Mammary epithelial cell (primary cell): ENCODE results near the gene POU2F1.

Experiments used
- EZH2 ChIP-seq: IDR thresholded peaks from 2 replicates; pipeline ENCODE4 v1.6.1; 2012; ENCODE audit warnings: low read length, inconsistent platforms, borderline replicate concordance
- TF ChIP-seq, protein P1 (sequence below), 2 donors: IDR thresholded peaks in 1 of 2; conservative IDR thresholded peaks in 1 of 2; 2 replicates each; pipeline ENCODE4 v1.5.1; 2011 to 2012; ENCODE audit warnings: inconsistent platforms in 2 of 2, low read length in 2 of 2, mild to moderate bottlenecking in 2 of 2, control low read depth in 1 of 2, low read depth in 1 of 2; ENCODE audit not compliant: insufficient read depth in 1 of 2; ENCODE audit errors: extremely low read depth in 1 of 2

DNA sequence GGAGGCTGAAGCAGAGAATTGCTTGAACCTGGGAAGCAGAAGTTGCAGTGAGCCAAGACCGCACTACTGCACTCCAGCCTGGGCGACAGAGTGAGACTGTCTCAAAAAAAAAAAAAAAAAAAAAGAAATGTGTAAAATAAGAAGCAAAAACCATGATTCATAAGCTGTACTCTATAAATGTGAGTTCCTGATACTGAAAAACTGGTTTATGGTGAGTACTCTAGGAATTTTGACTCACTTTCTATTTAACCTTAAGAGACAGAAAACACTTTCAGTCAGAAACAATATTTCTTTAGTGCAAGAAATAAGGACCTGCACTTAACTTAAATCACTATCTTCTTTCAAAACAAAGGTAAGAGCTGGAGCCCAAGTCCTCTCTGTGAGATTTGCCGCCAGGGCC is 19.9 kb upstream of the POU2F1 start:
- TF ChIP-seq, protein P1, sequence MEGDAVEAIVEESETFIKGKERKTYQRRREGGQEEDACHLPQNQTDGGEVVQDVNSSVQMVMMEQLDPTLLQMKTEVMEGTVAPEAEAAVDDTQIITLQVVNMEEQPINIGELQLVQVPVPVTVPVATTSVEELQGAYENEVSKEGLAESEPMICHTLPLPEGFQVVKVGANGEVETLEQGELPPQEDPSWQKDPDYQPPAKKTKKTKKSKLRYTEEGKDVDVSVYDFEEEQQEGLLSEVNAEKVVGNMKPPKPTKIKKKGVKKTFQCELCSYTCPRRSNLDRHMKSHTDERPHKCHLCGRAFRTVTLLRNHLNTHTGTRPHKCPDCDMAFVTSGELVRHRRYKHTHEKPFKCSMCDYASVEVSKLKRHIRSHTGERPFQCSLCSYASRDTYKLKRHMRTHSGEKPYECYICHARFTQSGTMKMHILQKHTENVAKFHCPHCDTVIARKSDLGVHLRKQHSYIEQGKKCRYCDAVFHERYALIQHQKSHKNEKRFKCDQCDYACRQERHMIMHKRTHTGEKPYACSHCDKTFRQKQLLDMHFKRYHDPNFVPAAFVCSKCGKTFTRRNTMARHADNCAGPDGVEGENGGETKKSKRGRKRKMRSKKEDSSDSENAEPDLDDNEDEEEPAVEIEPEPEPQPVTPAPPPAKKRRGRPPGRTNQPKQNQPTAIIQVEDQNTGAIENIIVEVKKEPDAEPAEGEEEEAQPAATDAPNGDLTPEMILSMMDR (conservative IDR thresholded peaks at IDR 0.05 in 1 of 2, IDR thresholded peaks at IDR 0.05 in 1 of 2; ENCODE audit: extremely low read depth in 1 of 2, insufficient read depth in 1 of 2, low read depth in 1 of 2, low read length in 2 of 2) = no peak
- TF ChIP-seq EZH2 = no peak
